ENCODE measurements around the gene EPHB3.

GRCh38 chr3:184568924-184569829 is 7.6 kb downstream of the EPHB3 start:
- TF ChIP-seq POLR2A (IDR thresholded peaks at IDR 0.05; ENCODE audit: low read length) (no peak), JUNB (IDR thresholded peaks at IDR 0.05) (no peak), CTCF (IDR thresholded peaks at IDR 0.05) (no peak), SMC3 (IDR thresholded peaks at IDR 0.05) (no peak), MYC (IDR thresholded peaks at IDR 0.05; ENCODE audit: borderline replicate concordance, low read length) (no peak), CEBPB (IDR thresholded peaks at IDR 0.05) (no peak), RNF2 (IDR thresholded peaks at IDR 0.05; ENCODE audit: borderline replicate concordance, low read depth) (no peak)
